Measurements from ENCODE around the gene CALML4.
"Not testable (repeated sequence)": the region's sequence is repeated elsewhere in the genome, so short reads cannot be mapped to it uniquely, and the experiment has no call there.

Gene CALML4

GRCh38 chr15:68221530-68222431, 16.6 kb upstream of the CALML4 start:
- not testable (repeated sequence) for H2BK120ac ChIP-seq (ENCODE audit: low read depth, low read length); H2BK15ac ChIP-seq (replicated peaks; ENCODE audit: low read depth); H3K27ac ChIP-seq (ENCODE audit: low read depth, low read length); H3K56ac ChIP-seq (ENCODE audit: low read length); H3K23ac ChIP-seq (ENCODE audit: low read length); H3K36me3 ChIP-seq (ENCODE audit: control insufficient read depth, insufficient read depth, low read length); H3K18ac ChIP-seq (ENCODE audit: low read length); H4K5ac ChIP-seq (ENCODE audit: low read length); H2BK5ac ChIP-seq (ENCODE audit: low read length); DNase-seq; H3K4me1 ChIP-seq (ENCODE audit: control insufficient read depth, low read depth, low read length); H3K4me2 ChIP-seq (ENCODE audit: low read length); H4K8ac ChIP-seq (ENCODE audit: low read depth, low read length); H3K27me3 ChIP-seq (ENCODE audit: insufficient read depth, low read length, poor library complexity); H3K4ac ChIP-seq (ENCODE audit: low read depth, low read length); H3K9ac ChIP-seq (ENCODE audit: low read length); H2AK5ac ChIP-seq (ENCODE audit: low read length); H3K4me3 ChIP-seq (ENCODE audit: low read length)
- peaks cover 28% of the 10 kb centered on the region for H3K79me1 ChIP-seq (ENCODE audit: low read length)
- H3K79me2 ChIP-seq (ENCODE audit: control insufficient read depth, insufficient read depth, low read length), result peaks cover 37% of the 10 kb centered on the region
- WGBS (ENCODE audit: extremely low coverage, insufficient coverage, low lambda C conversion rate), result no CpG with 5 or more reads among the region's 55 CpGs

GRCh38 chr15:68220967-68221366, 15.8 kb upstream of the CALML4 start:
- Histone ChIP-seq H3K9ac (ENCODE audit: low read length) (no peak overlapping the region), H4K8ac (ENCODE audit: low read depth, low read length) (no peak overlapping the region), H2AK5ac (ENCODE audit: low read length) (no peak overlapping the region), H3K36me3 (ENCODE audit: control insufficient read depth, insufficient read depth, low read length) (no peaks in the 10 kb centered on the region), H2BK5ac (ENCODE audit: low read length) (no peak overlapping the region), H3K18ac (ENCODE audit: low read length) (no peak overlapping the region), H3K23ac (ENCODE audit: low read length) (no peak overlapping the region), H3K4me3 (ENCODE audit: low read length) (no peak overlapping the region), H3K4me2 (ENCODE audit: low read length) (no peak overlapping the region), H3K4me1 (ENCODE audit: control insufficient read depth, low read depth, low read length) (no peaks in the 10 kb centered on the region), H2BK120ac (ENCODE audit: low read depth, low read length) (no peak overlapping the region), H3K27me3 (ENCODE audit: insufficient read depth, low read length, poor library complexity) (no peaks in the 10 kb centered on the region), H3K27ac (ENCODE audit: low read depth, low read length) (no peak overlapping the region), H3K4ac (ENCODE audit: low read depth, low read length) (no peak overlapping the region), H3K79me1 (ENCODE audit: low read length) (peaks cover 29% of the 10 kb centered on the region), H2BK15ac (replicated peaks; ENCODE audit: low read depth) (no peak overlapping the region), H3K79me2 (ENCODE audit: control insufficient read depth, insufficient read depth, low read length) (peaks cover 35% of the 10 kb centered on the region), H3K56ac (ENCODE audit: low read length) (no peak overlapping the region), H4K5ac (ENCODE audit: low read length) (no peak overlapping the region)
- no peak for DNase-seq
- WGBS (ENCODE audit: extremely low coverage, insufficient coverage, low lambda C conversion rate), result no CpG with 5 or more reads among the region's 6 CpGs

- no peak overlapping the region for H3K9ac ChIP-seq (ENCODE audit: low read length)
- WGBS (ENCODE audit: extremely low coverage, insufficient coverage, low lambda C conversion rate), result no CpG with 5 or more reads among the region's 2 CpGs
- H2AK5ac ChIP-seq (ENCODE audit: low read length), result no peak overlapping the region
- DNase-seq, result no peak
- H4K8ac ChIP-seq (ENCODE audit: low read depth, low read length), result no peak overlapping the region
- peaks cover 30% of the 10 kb centered on the region for H3K79me1 ChIP-seq (ENCODE audit: low read length)
- H3K56ac ChIP-seq (ENCODE audit: low read length), result no peak overlapping the region
- H2BK15ac ChIP-seq (replicated peaks; ENCODE audit: low read depth), result no peak overlapping the region
- no peak overlapping the region for H3K4me2 ChIP-seq (ENCODE audit: low read length)
- no peak overlapping the region for H3K18ac ChIP-seq (ENCODE audit: low read length)
- no peaks in the 10 kb centered on the region for H3K4me1 ChIP-seq (ENCODE audit: control insufficient read depth, low read depth, low read length)
- no peaks in the 10 kb centered on the region for H3K36me3 ChIP-seq (ENCODE audit: control insufficient read depth, insufficient read depth, low read length)
- no peak overlapping the region for H3K23ac ChIP-seq (ENCODE audit: low read length)
- peaks cover 35% of the 10 kb centered on the region for H3K79me2 ChIP-seq (ENCODE audit: control insufficient read depth, insufficient read depth, low read length)
- H4K5ac ChIP-seq (ENCODE audit: low read length), result no peak overlapping the region
- no peaks in the 10 kb centered on the region for H3K27me3 ChIP-seq (ENCODE audit: insufficient read depth, low read length, poor library complexity)
- H3K4ac ChIP-seq (ENCODE audit: low read depth, low read length), result no peak overlapping the region
- no peak overlapping the region for H2BK120ac ChIP-seq (ENCODE audit: low read depth, low read length)
- no peak overlapping the region for H3K27ac ChIP-seq (ENCODE audit: low read depth, low read length)
- no peak overlapping the region for H2BK5ac ChIP-seq (ENCODE audit: low read length)
- H3K4me3 ChIP-seq (ENCODE audit: low read length), result no peak overlapping the region
Observed at GRCh38 chr15:68220489-68220888, 15.4 kb upstream of the CALML4 start.

GRCh38 chr15:68218847-68219798, 14.0 kb upstream of the CALML4 start:
- no peak overlapping the region for H3K4me3 ChIP-seq (ENCODE audit: low read length)
- no peak overlapping the region for H3K56ac ChIP-seq (ENCODE audit: low read length)

DNA sequence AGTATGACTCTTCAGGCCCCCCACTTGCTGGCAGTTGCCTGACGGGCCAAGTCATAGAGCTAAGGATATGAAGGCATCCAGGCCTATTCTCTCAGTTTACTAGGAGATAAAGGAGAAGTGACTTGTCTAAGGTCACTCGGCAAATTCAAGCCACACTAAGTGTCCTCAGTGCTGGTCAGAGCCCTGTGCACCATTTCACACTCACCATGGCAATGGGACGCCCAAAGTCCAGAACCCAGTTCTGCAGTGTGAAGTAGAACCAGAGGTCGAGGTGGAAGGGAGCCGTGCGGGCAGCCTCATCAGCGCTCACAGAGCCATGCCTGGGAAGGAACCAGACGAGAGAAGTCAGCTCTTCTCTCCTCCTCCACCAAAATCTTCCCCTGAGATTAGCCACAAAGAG, 13.2 kb upstream of the CALML4 start:
- Histone ChIP-seq H3K4ac (ENCODE audit: low read depth, low read length) (no peak overlapping the region), H3K4me3 (ENCODE audit: low read length) (no peak overlapping the region), H3K36me3 (ENCODE audit: control insufficient read depth, insufficient read depth, low read length) (no peaks in the 10 kb centered on the region), H3K56ac (ENCODE audit: low read length) (no peak overlapping the region), H3K79me1 (ENCODE audit: low read length) (peaks cover 28% of the 10 kb centered on the region), H3K4me1 (ENCODE audit: control insufficient read depth, low read depth, low read length) (no peaks in the 10 kb centered on the region), H2BK15ac (replicated peaks; ENCODE audit: low read depth) (no peak overlapping the region), H2AK5ac (ENCODE audit: low read length) (no peak overlapping the region), H3K18ac (ENCODE audit: low read length) (no peak overlapping the region), H3K79me2 (ENCODE audit: control insufficient read depth, insufficient read depth, low read length) (peaks cover 20% of the 10 kb centered on the region), H3K9ac (ENCODE audit: low read length) (no peak overlapping the region), H2BK120ac (ENCODE audit: low read depth, low read length) (no peak overlapping the region), H4K5ac (ENCODE audit: low read length) (no peak overlapping the region), H4K8ac (ENCODE audit: low read depth, low read length) (no peak overlapping the region), H3K27ac (ENCODE audit: low read depth, low read length) (no peak overlapping the region), H2BK5ac (ENCODE audit: low read length) (no peak overlapping the region), H3K4me2 (ENCODE audit: low read length) (no peak overlapping the region), H3K23ac (ENCODE audit: low read length) (no peak overlapping the region), H3K27me3 (ENCODE audit: insufficient read depth, low read length, poor library complexity) (no peaks in the 10 kb centered on the region)
- DNase-seq, result no peak
- WGBS (ENCODE audit: extremely low coverage, insufficient coverage, low lambda C conversion rate), result no CpG with 5 or more reads among the region's 8 CpGs

More at GRCh38 chr15:68218847-68219798, 14.0 kb upstream of the CALML4 start:
- Histone ChIP-seq H3K27me3 (ENCODE audit: insufficient read depth, low read length, poor library complexity) (no peaks in the 10 kb centered on the region), H3K4ac (ENCODE audit: low read depth, low read length) (no peak overlapping the region), H3K4me1 (ENCODE audit: control insufficient read depth, low read depth, low read length) (no peaks in the 10 kb centered on the region), H2BK5ac (ENCODE audit: low read length) (no peak overlapping the region), H3K9ac (ENCODE audit: low read length) (no peak overlapping the region), H2BK15ac (replicated peaks; ENCODE audit: low read depth) (no peak overlapping the region), H3K18ac (ENCODE audit: low read length) (no peak overlapping the region), H4K5ac (ENCODE audit: low read length) (no peak overlapping the region), H3K79me2 (ENCODE audit: control insufficient read depth, insufficient read depth, low read length) (peaks cover 25% of the 10 kb centered on the region), H2BK120ac (ENCODE audit: low read depth, low read length) (no peak overlapping the region), H3K4me2 (ENCODE audit: low read length) (no peak overlapping the region), H3K79me1 (ENCODE audit: low read length) (peaks cover 28% of the 10 kb centered on the region), H2AK5ac (ENCODE audit: low read length) (no peak overlapping the region), H4K8ac (ENCODE audit: low read depth, low read length) (no peak overlapping the region), H3K23ac (ENCODE audit: low read length) (no peak overlapping the region), H3K27ac (ENCODE audit: low read depth, low read length) (no peak overlapping the region), H3K36me3 (ENCODE audit: control insufficient read depth, insufficient read depth, low read length) (no peaks in the 10 kb centered on the region)
- DNase-seq, result no peak
- no CpG with 5 or more reads among the region's 9 CpGs for WGBS (ENCODE audit: extremely low coverage, insufficient coverage, low lambda C conversion rate)

All from mesendoderm (in vitro differentiated cells).